ENCODE data around the gene CRHR2.

The CRHR2 gene

DNA sequence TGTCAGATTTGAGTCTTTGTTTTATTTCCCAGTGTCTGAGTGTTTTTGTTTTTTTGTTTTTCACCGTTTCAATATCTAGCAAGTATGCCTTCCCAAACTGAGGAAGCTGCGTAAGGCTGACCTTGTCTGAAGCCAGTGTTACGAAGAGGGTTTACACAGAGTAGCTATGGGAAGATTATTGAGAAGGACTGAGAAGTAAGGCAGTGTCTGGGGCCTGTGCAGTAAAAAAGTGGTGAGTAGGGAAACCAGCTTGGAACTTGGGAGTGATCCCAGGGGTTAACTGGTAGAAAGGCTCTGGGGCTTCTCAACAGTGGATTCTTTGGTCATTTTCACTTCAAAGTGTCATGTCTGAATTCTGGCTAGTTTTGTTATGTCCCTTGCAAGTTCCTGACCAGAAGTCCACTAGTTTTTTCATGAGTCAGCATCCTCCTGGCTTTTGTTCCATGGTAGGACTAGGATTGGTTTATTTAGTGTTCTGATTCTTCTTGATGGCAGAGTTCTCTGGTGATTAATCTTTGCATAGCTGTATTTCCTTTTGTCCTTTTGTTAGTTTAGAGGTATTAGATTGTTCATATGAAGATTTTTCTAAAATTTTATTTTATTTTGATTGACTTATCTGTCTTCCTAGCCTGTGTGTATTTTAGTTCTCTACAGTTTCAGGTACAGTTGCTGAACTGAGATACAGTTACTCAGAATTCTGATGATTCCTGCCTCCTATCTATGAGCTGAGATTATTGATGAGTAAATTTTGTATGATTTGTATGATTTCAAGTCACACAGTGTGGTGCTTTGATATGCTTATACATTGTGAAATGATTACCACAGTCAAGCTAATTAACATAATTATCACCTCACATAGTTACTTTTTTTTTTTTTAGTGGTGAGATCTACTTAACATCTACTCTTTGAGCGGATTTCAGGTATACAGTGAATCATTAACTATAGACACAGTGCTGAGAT lies 68.6 kb downstream of the CRHR2 start:
- DNase-seq: no peak

DNA sequence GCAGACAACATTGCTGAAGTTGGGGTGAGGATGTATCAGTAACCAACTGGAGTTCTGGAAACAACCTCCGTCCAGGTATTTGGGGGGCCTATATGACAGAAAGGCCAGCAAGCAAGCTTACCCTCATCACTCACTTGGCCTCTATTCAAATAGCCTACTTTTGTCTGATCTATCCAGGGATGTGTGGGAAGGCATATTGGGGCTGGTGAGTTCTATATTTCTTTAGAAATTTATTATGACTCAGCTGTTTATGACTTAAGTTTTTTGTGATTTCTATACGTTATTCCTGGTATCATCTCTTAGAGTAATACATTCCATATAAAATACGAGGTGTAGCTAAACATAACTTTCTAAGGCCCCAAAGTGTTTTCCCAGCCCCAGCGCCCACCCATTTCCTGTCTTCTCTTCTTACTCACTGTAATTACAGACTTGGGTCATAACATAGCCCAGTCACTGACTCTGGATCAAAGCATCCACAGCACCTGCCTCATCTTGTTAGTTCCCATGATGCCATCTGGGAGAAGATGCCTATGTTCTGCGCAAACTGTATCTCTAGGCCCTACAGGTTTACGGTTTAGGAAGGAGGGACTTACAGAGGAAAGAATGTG lies 69.5 kb downstream of the CRHR2 start:
- no peak for DNase-seq

DNA sequence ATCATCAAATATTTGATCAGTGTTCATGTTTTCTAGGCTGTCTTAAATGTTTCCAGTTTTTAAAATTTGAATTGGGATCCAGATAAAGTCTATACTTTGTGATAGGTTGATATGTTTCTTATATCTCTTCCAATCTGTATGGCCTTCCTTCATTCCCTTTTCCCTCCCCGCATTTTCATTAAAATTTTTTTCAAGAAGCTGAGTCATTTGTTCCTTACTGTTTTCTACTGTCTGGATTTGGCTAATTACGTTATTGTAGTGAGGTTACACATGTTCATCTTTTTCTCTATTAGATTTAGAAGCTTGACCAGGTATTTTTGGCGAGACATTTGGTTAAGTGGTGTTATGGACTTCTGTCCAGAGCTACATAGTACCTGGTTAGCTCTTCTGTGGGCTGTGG lies 76.4 kb downstream of the CRHR2 start:
- DNase-seq: no peak

DNA sequence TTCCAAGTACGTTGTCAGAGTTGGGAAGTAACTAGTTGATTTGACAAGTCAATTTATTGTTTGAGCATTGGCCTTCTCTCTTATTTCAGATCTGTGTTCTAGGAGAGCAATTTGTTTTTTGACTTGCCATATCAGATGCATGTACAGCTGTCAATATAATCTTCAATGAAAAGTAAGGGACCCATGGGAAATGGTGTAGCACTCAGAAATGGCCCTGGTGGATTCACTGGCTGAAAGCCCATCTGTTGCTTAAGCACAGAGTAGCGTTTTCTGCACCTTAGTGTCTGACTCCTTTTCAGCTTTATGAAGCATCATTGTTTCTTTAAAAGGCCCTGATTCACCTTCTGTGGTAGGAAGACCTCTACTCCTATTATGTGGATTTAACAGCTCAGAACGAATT lies 77.4 kb downstream of the CRHR2 start:
- no peak for DNase-seq

Data from OCI-M1 (cell line).